Measurements from ENCODE around the gene KBTBD8. TPM values are rescaled to one million over a fixed set of nuclear protein-coding genes. Genes with fewer than 3 reads are reported as not detected.

The KBTBD8 gene
- total RNA-seq, 1 donor from 2014 or later: 9.2 TPM

GRCh38 chr3:66956742-66957141 is 41.4 kb upstream of the KBTBD8 start:
- peaks cover 2% of the 10 kb centered on the region for H3K4me1 Mint-ChIP-seq (ENCODE audit: low read depth, unreplicated experiment)
- no peak overlapping the region for H3K4me2 ChIP-seq (ENCODE audit: low read length)
- no peak overlapping the region for H3K27ac ChIP-seq (ENCODE audit: low read depth, low read length)
- TF ChIP-seq EZH2 (IDR thresholded peaks at IDR 0.05; ENCODE audit: insufficient read depth, low read length) (no peak), CTCF (IDR thresholded peaks at IDR 0.05; ENCODE audit: insufficient read depth, low read depth, low read length) (no peak)
- no peaks in the 10 kb centered on the region for H3K36me3 ChIP-seq (ENCODE audit: insufficient read depth, low read length)
- H4K20me1 ChIP-seq (ENCODE audit: insufficient read depth, low read length): no peaks in the 10 kb centered on the region
- H3K27ac Mint-ChIP-seq (ENCODE audit: unreplicated experiment): no peak overlapping the region
- no peaks in the 10 kb centered on the region for H3K79me2 ChIP-seq (ENCODE audit: insufficient read depth, low read length)
- H3K4me3 Mint-ChIP-seq (ENCODE audit: unreplicated experiment): no peak overlapping the region
- H3K4me1 ChIP-seq (ENCODE audit: insufficient read depth, low read length): no peaks in the 10 kb centered on the region
- DNase-seq (ENCODE audit: low read depth) (no peak), FAIRE-seq (no peak)
- no peaks in the 10 kb centered on the region for H3K9me3 ChIP-seq (ENCODE audit: insufficient read depth, low read depth, low read length)
- H3K9me3 Mint-ChIP-seq (ENCODE audit: unreplicated experiment): no peaks in the 10 kb centered on the region
- no peak overlapping the region for H3K4me3 ChIP-seq (ENCODE audit: insufficient read depth, low read depth, low read length)
- no peak overlapping the region for H2AFZ ChIP-seq (ENCODE audit: low read depth, low read length)
- H3K9ac ChIP-seq (ENCODE audit: low read length): no peak overlapping the region
- H3K27me3 Mint-ChIP-seq (ENCODE audit: low read depth, unreplicated experiment): no peaks in the 10 kb centered on the region
- H3K36me3 Mint-ChIP-seq (ENCODE audit: low read depth, unreplicated experiment): no peaks in the 10 kb centered on the region
- H3K27me3 ChIP-seq (ENCODE audit: insufficient read depth, low read length): no peaks in the 10 kb centered on the region

- H3K27me3 Mint-ChIP-seq (ENCODE audit: low read depth, unreplicated experiment): no peaks in the 10 kb centered on the region
Measured at GRCh38 chr3:66957367-66957766, 40.7 kb upstream of the KBTBD8 start.

More at GRCh38 chr3:66957367-66957766, 40.7 kb upstream of the KBTBD8 start:
- Mint-ChIP-seq H3K4me1 (ENCODE audit: low read depth, unreplicated experiment) (peaks cover 2% of the 10 kb centered on the region), H3K36me3 (ENCODE audit: low read depth, unreplicated experiment) (no peaks in the 10 kb centered on the region), H3K4me3 (ENCODE audit: unreplicated experiment) (no peak overlapping the region), H3K27ac (ENCODE audit: unreplicated experiment) (no peak overlapping the region), H3K9me3 (ENCODE audit: unreplicated experiment) (no peaks in the 10 kb centered on the region)
- DNase-seq (ENCODE audit: low read depth) (no peak), FAIRE-seq (no peak)
- Histone ChIP-seq H3K4me2 (ENCODE audit: low read length) (no peak overlapping the region), H3K27ac (ENCODE audit: low read depth, low read length) (no peak overlapping the region), H3K9me3 (ENCODE audit: insufficient read depth, low read depth, low read length) (no peaks in the 10 kb centered on the region), H2AFZ (ENCODE audit: low read depth, low read length) (no peak overlapping the region), H3K9ac (ENCODE audit: low read length) (no peak overlapping the region), H3K36me3 (ENCODE audit: insufficient read depth, low read length) (no peaks in the 10 kb centered on the region), H4K20me1 (ENCODE audit: insufficient read depth, low read length) (no peaks in the 10 kb centered on the region), H3K79me2 (ENCODE audit: insufficient read depth, low read length) (no peaks in the 10 kb centered on the region), H3K4me1 (ENCODE audit: insufficient read depth, low read length) (no peaks in the 10 kb centered on the region), H3K4me3 (ENCODE audit: insufficient read depth, low read depth, low read length) (no peak overlapping the region), H3K27me3 (ENCODE audit: insufficient read depth, low read length) (peaks cover 3% of the 10 kb centered on the region)
- TF ChIP-seq EZH2 (IDR thresholded peaks at IDR 0.05; ENCODE audit: insufficient read depth, low read length) (no peak), CTCF (IDR thresholded peaks at IDR 0.05; ENCODE audit: insufficient read depth, low read depth, low read length) (no peak)
